GM19043 (cell line): ENCODE data around the gene SMIM22.
A peak's percentile ranks its signal among the peaks of the same experiment; 100 is the strongest.
"Not testable (repeated sequence)": the region's sequence is repeated elsewhere in the genome, so short reads cannot be mapped to it uniquely, and the experiment has no call there.

Experiments
- ATAC-seq: cut with Tn5 transposase; IDR thresholded peaks from one replicate; pipeline ENCODE4 v1.9.1; 2021; ENCODE audit warnings: low read depth; ENCODE audit not compliant: unreplicated experiment

The SMIM22 gene

GRCh38 chr16:4768549-4769305 is 26.4 kb upstream of the SMIM22 start:
- peak; percentile 59 for ATAC-seq

- ATAC-seq, result no peak
Measured at GRCh38 chr16:4769306-4769638, 25.9 kb upstream of the SMIM22 start.

GRCh38 chr16:4771646-4772045 is 23.5 kb upstream of the SMIM22 start:
- no peak for ATAC-seq

GRCh38 chr16:4772351-4772750 is 22.8 kb upstream of the SMIM22 start:
- no peak for ATAC-seq

- ATAC-seq, result no peak
Measured at GRCh38 chr16:4775005-4775404, 20.2 kb upstream of the SMIM22 start.

GRCh38 chr16:4776141-4776705 is 18.9 kb upstream of the SMIM22 start:
- no peak for ATAC-seq

- ATAC-seq, result no peak
Measured at GRCh38 chr16:4777339-4778049, 17.7 kb upstream of the SMIM22 start.

GRCh38 chr16:4778050-4778392 is 17.1 kb upstream of the SMIM22 start:
- ATAC-seq, result no peak

GRCh38 chr16:4780235-4780634 is 14.9 kb upstream of the SMIM22 start:
- ATAC-seq, result no peak

- no peak for ATAC-seq
Measured at GRCh38 chr16:4783251-4783950, 11.8 kb upstream of the SMIM22 start.

GRCh38 chr16:4783951-4784336 is 11.2 kb upstream of the SMIM22 start:
- ATAC-seq, result no peak

GRCh38 chr16:4784444-4784987 is 10.7 kb upstream of the SMIM22 start:
- ATAC-seq, result not testable (repeated sequence)

- no peak for ATAC-seq
Measured at GRCh38 chr16:4785758-4786433, 9.3 kb upstream of the SMIM22 start.

- ATAC-seq, result no peak
Measured at GRCh38 chr16:4787068-4787467, 8.1 kb upstream of the SMIM22 start.

GRCh38 chr16:4787627-4788482 is 7.3 kb upstream of the SMIM22 start, which contains the start of gene SEPTIN12:
Gene SEPTIN12 (minus strand): TSS chr16:4788345. CDS start chr16:4787645, 700 bp downstream.
- no peak for ATAC-seq

GRCh38 chr16:4788489-4788889 is 6.7 kb upstream of the SMIM22 start:
- ATAC-seq, result no peak

- ATAC-seq, result no peak
Measured at GRCh38 chr16:4788910-4789309, 6.3 kb upstream of the SMIM22 start.

GRCh38 chr16:4790261-4790660 is 4.9 kb upstream of the SMIM22 start:
- no peak for ATAC-seq

- no peak for ATAC-seq
Measured at GRCh38 chr16:4790871-4791270, 4.3 kb upstream of the SMIM22 start.
